Measurements from ENCODE around the gene CHKB. TPM values are rescaled to one million over a fixed set of nuclear protein-coding genes. Genes with fewer than 3 reads are reported as not detected.

Gene CHKB
- 15.2 and 22.8 TPM in 2 replicates for total RNA-seq
- 18.2 and 21.9 TPM in 2 replicates for polyA plus RNA-seq
- 17.9 and 22.5 TPM in 2 replicates for polyA plus RNA-seq (2012)
- 18.2 and 23.8 TPM in 2 replicates for polyA minus RNA-seq (ENCODE audit: low replicate concordance)

- Histone ChIP-seq H3K79me2 (ENCODE audit: control insufficient read depth, insufficient read depth, low read length) (peaks cover 2% of the 10 kb centered on the region), H3K4me1 (ENCODE audit: control insufficient read depth, extremely low read depth, insufficient read depth, low read length) (peaks cover 8% of the 10 kb centered on the region), H3K4me2 (ENCODE audit: extremely low read depth, insufficient read depth, low read length) (peak within 1 kb of the TSS; percentile 97), H3K27ac (ENCODE audit: insufficient read depth, low read length) (peak within 1 kb of the TSS; percentile 95), H3K9me3 (ENCODE audit: control insufficient read depth, insufficient read depth, low read depth, low read length) (no peaks in the 10 kb centered on the region), H3K9ac (ENCODE audit: insufficient read depth, low read length) (peak within 1 kb of the TSS; percentile 97), H4K20me1 (ENCODE audit: control insufficient read depth, extremely low read depth, insufficient read depth, low read length) (no peaks in the 10 kb centered on the region), H2AFZ (ENCODE audit: low read length) (peak within 1 kb of the TSS; percentile 83), H3K36me3 (ENCODE audit: control insufficient read depth, insufficient read depth, low read length) (no peaks in the 10 kb centered on the region), H3K27me3 (ENCODE audit: control insufficient read depth, insufficient read depth, low read length) (no peaks in the 10 kb centered on the region), H3K4me3 (replicated peaks in 1 of 4; ENCODE audit: control extremely low read depth in 1 of 4, insufficient read depth in 1 of 4, low read depth in 3 of 4, low read length in 4 of 4) (peak within 1 kb of the TSS; percentile 77 to 84 (median 81))
- TF ChIP-seq CTCF (conservative IDR thresholded peaks at IDR 0.05 in 1 of 2, IDR thresholded peaks at IDR 0.05 in 1 of 2; ENCODE audit: low read depth in 1 of 2, low read length in 2 of 2), result no peak
- no peak for TF ChIP-seq EZH2 (IDR thresholded peaks at IDR 0.05; ENCODE audit: low read length, missing control alignments)
- DNase-seq (ENCODE audit: low read depth in 2 of 2), result peak; percentile 95 to 96
Observed at GRCh38 chr22:50582493-50583293, at the start of gene CHKB. Gene CHKB (minus strand): TSS chr22:50582849. CDS start chr22:50582781, 68 bp downstream.

GRCh38 chr22:50630376-50630775, 47.7 kb upstream of the CHKB start:
- no peak overlapping the region for H2AFZ ChIP-seq (ENCODE audit: low read length)
- H3K79me2 ChIP-seq (ENCODE audit: control insufficient read depth, insufficient read depth, low read length), result no peaks in the 10 kb centered on the region
- H3K4me3 ChIP-seq (replicated peaks in 1 of 4; ENCODE audit: control extremely low read depth in 1 of 4, insufficient read depth in 1 of 4, low read depth in 3 of 4, low read length in 4 of 4), result no peak overlapping the region
- H3K9me3 ChIP-seq (ENCODE audit: control insufficient read depth, insufficient read depth, low read depth, low read length), result no peaks in the 10 kb centered on the region
- H3K9ac ChIP-seq (ENCODE audit: insufficient read depth, low read length), result no peak overlapping the region
- H3K27me3 ChIP-seq (ENCODE audit: control insufficient read depth, insufficient read depth, low read length), result peaks cover 6% of the 10 kb centered on the region
- no peak overlapping the region for H3K4me2 ChIP-seq (ENCODE audit: extremely low read depth, insufficient read depth, low read length)
- DNase-seq (ENCODE audit: low read depth in 2 of 2), result peak in 1 of 2 donors; percentile 13
- no peak overlapping the region for H3K27ac ChIP-seq (ENCODE audit: insufficient read depth, low read length)
- no peaks in the 10 kb centered on the region for H3K36me3 ChIP-seq (ENCODE audit: control insufficient read depth, insufficient read depth, low read length)
- peaks cover 6% of the 10 kb centered on the region for H3K4me1 ChIP-seq (ENCODE audit: control insufficient read depth, extremely low read depth, insufficient read depth, low read length)
- H4K20me1 ChIP-seq (ENCODE audit: control insufficient read depth, extremely low read depth, insufficient read depth, low read length), result no peaks in the 10 kb centered on the region
- TF ChIP-seq EZH2 (IDR thresholded peaks at IDR 0.05; ENCODE audit: low read length, missing control alignments), result no peak
- no peak for TF ChIP-seq CTCF (conservative IDR thresholded peaks at IDR 0.05 in 1 of 2, IDR thresholded peaks at IDR 0.05 in 1 of 2; ENCODE audit: low read depth in 1 of 2, low read length in 2 of 2)

- H3K27ac ChIP-seq (ENCODE audit: insufficient read depth, low read length), result no peak overlapping the region
- no peaks in the 10 kb centered on the region for H4K20me1 ChIP-seq (ENCODE audit: control insufficient read depth, extremely low read depth, insufficient read depth, low read length)
- H3K9me3 ChIP-seq (ENCODE audit: control insufficient read depth, insufficient read depth, low read depth, low read length), result no peaks in the 10 kb centered on the region
- peaks cover 6% of the 10 kb centered on the region for H3K4me1 ChIP-seq (ENCODE audit: control insufficient read depth, extremely low read depth, insufficient read depth, low read length)
- H2AFZ ChIP-seq (ENCODE audit: low read length), result peak overlapping the region; percentile 99
- peak overlapping the region; percentile 71 to 90 (median 74) for H3K4me3 ChIP-seq (replicated peaks in 1 of 4; ENCODE audit: control extremely low read depth in 1 of 4, insufficient read depth in 1 of 4, low read depth in 3 of 4, low read length in 4 of 4)
- peak overlapping the region; percentile 37 for H3K9ac ChIP-seq (ENCODE audit: insufficient read depth, low read length)
- no peak for DNase-seq (ENCODE audit: low read depth in 2 of 2)
- TF ChIP-seq EZH2 (IDR thresholded peaks at IDR 0.05; ENCODE audit: low read length, missing control alignments), result no peak
- no peak for TF ChIP-seq CTCF (conservative IDR thresholded peaks at IDR 0.05 in 1 of 2, IDR thresholded peaks at IDR 0.05 in 1 of 2; ENCODE audit: low read depth in 1 of 2, low read length in 2 of 2)
- H3K4me2 ChIP-seq (ENCODE audit: extremely low read depth, insufficient read depth, low read length), result peak overlapping the region; percentile 100
- peaks cover 2% of the 10 kb centered on the region for H3K36me3 ChIP-seq (ENCODE audit: control insufficient read depth, insufficient read depth, low read length)
- no peaks in the 10 kb centered on the region for H3K79me2 ChIP-seq (ENCODE audit: control insufficient read depth, insufficient read depth, low read length)
- peaks cover 3% of the 10 kb centered on the region for H3K27me3 ChIP-seq (ENCODE audit: control insufficient read depth, insufficient read depth, low read length)
Observed at GRCh38 chr22:50628543-50629134, 46.0 kb upstream of the CHKB start.

All from fibroblast of lung (primary cell).